ENCODE data around the gene DPYD.

Gene DPYD

GRCh38 chr1:97925151-97925550 lies 4.3 kb upstream of the DPYD start:
- intact Hi-C loops (cut with DNase I; ENCODE audit: low total_unique reads) = no loop called here
- no peak overlapping the region for H3K27ac ChIP-seq

DNA sequence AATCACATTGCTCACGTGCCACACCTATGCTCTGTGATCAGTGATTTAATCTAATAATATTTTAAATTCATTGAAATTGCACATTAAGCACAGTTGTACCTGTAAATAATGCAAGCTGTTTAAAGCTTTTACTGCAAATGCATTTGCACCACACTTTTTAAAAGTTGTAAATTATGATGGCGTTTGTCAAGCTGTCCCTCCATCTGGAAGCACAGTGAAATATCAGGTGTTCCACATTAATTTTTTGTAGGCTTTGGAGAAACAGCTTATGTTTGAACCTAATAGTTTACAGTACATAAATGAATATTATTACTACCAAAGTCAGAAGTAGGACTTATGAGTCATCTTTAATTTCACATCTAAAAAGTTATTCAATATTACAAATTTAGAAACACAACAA lies 3.0 kb upstream of the DPYD start:
- H3K4me1 ChIP-seq = peaks cover 0 to 11% (median 3%) of the 10 kb centered on the region in 4 donors
- no peak overlapping the region for H3K4me3 ChIP-seq
- intact Hi-C loops (cut with DNase I; ENCODE audit: low total_unique reads) = no loop called here
- no peak for DNase-seq
- H3K27ac ChIP-seq = no peak overlapping the region
- H3K9me3 ChIP-seq = no peaks in the 10 kb centered on the region
- H3K36me3 ChIP-seq = no peaks in the 10 kb centered on the region
- no peaks in the 10 kb centered on the region for H3K27me3 ChIP-seq
- no peak for TF ChIP-seq CTCF (IDR thresholded peaks at IDR 0.05)

More at GRCh38 chr1:97925151-97925550, 4.3 kb upstream of the DPYD start:
- no peaks in the 10 kb centered on the region for H3K36me3 ChIP-seq
- DNase-seq = no peak
- no peak for TF ChIP-seq CTCF (IDR thresholded peaks at IDR 0.05)
- no peaks in the 10 kb centered on the region for H3K9me3 ChIP-seq
- H3K4me1 ChIP-seq = peaks cover 0 to 5% (median 1%) of the 10 kb centered on the region in 4 donors
- no peaks in the 10 kb centered on the region for H3K27me3 ChIP-seq
- no peak overlapping the region for H3K4me3 ChIP-seq

GRCh38 chr1:97920276-97920831 lies 480 bp downstream of the DPYD start:
- peak in 1 of 2 donors; percentile 18 for DNase-seq
- Histone ChIP-seq H3K27ac (peak overlapping the region; percentile 86 to 95), H3K9me3 (no peaks in the 10 kb centered on the region), H3K4me1 (peaks cover 0 to 28% (median 8%) of the 10 kb centered on the region in 4 donors), H3K27me3 (no peaks in the 10 kb centered on the region), H3K36me3 (no peaks in the 10 kb centered on the region), H3K4me3 (peak overlapping the region; percentile 74 to 89)
- intact Hi-C loops (cut with DNase I; ENCODE audit: low total_unique reads) = no loop called here
- no peak for TF ChIP-seq CTCF (IDR thresholded peaks at IDR 0.05)

DNA sequence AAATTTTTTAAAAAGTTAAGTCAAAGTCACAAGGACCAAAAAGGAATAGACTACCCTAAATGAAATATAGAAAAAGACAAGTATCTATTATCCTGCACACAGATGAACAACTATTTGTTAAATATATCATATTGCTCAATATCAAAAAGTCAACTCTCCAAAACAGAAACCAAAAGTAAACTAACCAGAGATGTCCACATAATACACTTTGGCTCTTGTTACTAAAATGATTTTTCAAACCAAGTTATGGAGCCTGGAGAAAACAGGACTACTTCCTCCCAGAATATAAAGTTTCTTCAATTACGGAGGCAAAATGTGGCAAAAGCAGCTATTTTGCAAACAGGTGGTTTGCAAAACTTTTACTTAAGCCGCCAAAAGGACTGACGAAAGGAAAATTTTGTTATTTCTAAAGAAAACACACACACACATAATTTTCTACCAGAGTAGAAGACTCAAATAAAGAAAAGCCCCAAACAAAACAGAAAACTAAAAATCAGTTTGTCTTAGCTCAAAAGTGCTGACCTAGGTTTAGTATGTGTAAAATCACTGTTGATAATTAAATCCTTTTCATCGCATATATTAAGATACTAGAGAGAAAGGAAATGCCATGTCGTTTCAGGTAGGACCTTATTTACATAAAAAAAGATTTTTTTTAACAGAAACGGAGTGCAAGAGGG lies 1.1 kb downstream of the DPYD start:
- H3K27me3 ChIP-seq = no peaks in the 10 kb centered on the region
- peak overlapping the region; percentile 86 to 95 for H3K27ac ChIP-seq
- TF ChIP-seq CTCF (IDR thresholded peaks at IDR 0.05) = no peak
- H3K36me3 ChIP-seq = no peaks in the 10 kb centered on the region
- peaks cover 0 to 28% (median 8%) of the 10 kb centered on the region in 4 donors for H3K4me1 ChIP-seq
- H3K9me3 ChIP-seq = no peaks in the 10 kb centered on the region
- DNase-seq = no peak
- intact Hi-C loops (cut with DNase I; ENCODE audit: low total_unique reads) = no loop called here
- peak overlapping the region; percentile 74 to 89 for H3K4me3 ChIP-seq

DNA sequence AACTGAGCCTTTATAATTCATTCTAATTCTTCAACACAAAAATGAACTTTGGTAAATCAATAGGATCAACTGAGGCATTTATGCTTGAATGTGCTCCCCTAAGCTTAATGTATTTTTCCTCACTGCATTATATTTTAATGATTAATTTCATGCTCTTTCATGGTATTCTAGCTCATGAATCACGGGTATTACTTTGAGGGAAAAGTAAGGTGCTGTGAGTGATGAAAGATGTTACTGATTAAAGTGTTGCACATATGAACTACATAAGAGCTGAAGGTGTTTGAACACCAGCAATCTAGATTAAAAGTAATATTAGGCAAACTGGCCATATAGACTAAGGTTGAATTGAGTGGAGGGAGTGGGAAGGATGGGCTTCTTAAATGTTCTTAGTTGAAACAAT lies 1.9 kb downstream of the DPYD start:
- no peaks in the 10 kb centered on the region for H3K9me3 ChIP-seq
- no peaks in the 10 kb centered on the region for H3K27me3 ChIP-seq
- DNase-seq = no peak
- peak overlapping the region; percentile 86 to 95 for H3K27ac ChIP-seq
- H3K4me3 ChIP-seq = peak overlapping the region; percentile 74 to 89
- H3K4me1 ChIP-seq = peaks cover 0 to 28% (median 8%) of the 10 kb centered on the region in 4 donors
- no peak for TF ChIP-seq CTCF (IDR thresholded peaks at IDR 0.05)
- intact Hi-C loops (cut with DNase I; ENCODE audit: low total_unique reads) = no loop called here
- no peaks in the 10 kb centered on the region for H3K36me3 ChIP-seq
